Activated CD8-positive, alpha-beta T cell treated with anti-CD3 and anti-CD28 coated beads for 36 hours (primary cell): ENCODE results near the gene SPAG8. TPM values are rescaled to one million over a fixed set of nuclear protein-coding genes. Genes with fewer than 3 reads are reported as not detected.

ENCODE experiments used
- ATAC-seq: fragments of 200-7000 bp; cut with Tn5 transposase; one replicate; pipeline ENCODE4 v1.10.0; 2021; ENCODE audit warnings: mild to moderate bottlenecking, moderate library complexity
- CTCF ChIA-PET: fragments of 350-600 bp; sonication (Branson Sonifier 250); formaldehyde crosslinking; loops from one replicate; lab custom pipeline; 2021; ENCODE audit warnings: antibody characterized with exemption; lab: Charles Lee
- POLR2A ChIA-PET: fragments of 350-600 bp; sonication (Branson Sonifier 250); formaldehyde crosslinking; loops from one replicate; lab custom pipeline; 2021; ENCODE audit warnings: antibody characterized with exemption; lab: Charles Lee
- DNase-seq: peaks from one replicate; pipeline ENCODE4 v3.0.0-alpha.2; 2020
- H3K27ac Mint-ChIP-seq: one replicate; pipeline ENCODE4 v1.8.0; 2021; ENCODE audit warnings: mild to moderate bottlenecking, mixed read lengths
- H3K27me3 Mint-ChIP-seq: one replicate; pipeline ENCODE4 v1.8.0; 2021; ENCODE audit warnings: mixed read lengths
- H3K36me3 Mint-ChIP-seq: one replicate; pipeline ENCODE4 v1.8.0; 2021; ENCODE audit warnings: low read depth, mixed read lengths
- H3K4me1 Mint-ChIP-seq: one replicate; pipeline ENCODE4 v1.8.0; 2021; ENCODE audit warnings: low read depth, mixed read lengths
- H3K4me3 Mint-ChIP-seq: one replicate; pipeline ENCODE4 v1.8.0; 2021; ENCODE audit warnings: mild to moderate bottlenecking, moderate library complexity, mixed read lengths
- H3K9me3 Mint-ChIP-seq: one replicate; pipeline ENCODE4 v1.8.0; 2021; ENCODE audit warnings: mixed read lengths
- CTCF ChIP-seq: fragments of 200-600 bp; IDR thresholded peaks from one replicate; pipeline ENCODE4 v1.8.0; 2022; ENCODE audit warnings: antibody characterized with exemption, mild to moderate bottlenecking
- intact Hi-C: fragments of 100-400 bp; cut with micrococcal nuclease; formaldehyde crosslinking; loops from one replicate; pipeline ENCODE4 v1.10.0; 2022
- total RNA-seq, 2 experiments: library from RNA; stranded (reverse); gene quantifications; one replicate each; pipeline ENCODE4 v1.2.3, GENCODE V29; 2021

The SPAG8 gene
- total RNA-seq, 2 experiments from 2014 or later = 0.63 to 1.1 TPM

GRCh38 chr9:35829084-35829763, 17.2 kb upstream of the SPAG8 start, which contains the start of gene TMEM8B:
Gene TMEM8B (plus strand): TSS chr9:35829228. CDS start chr9:35829448, 220 bp downstream.
- H3K27me3 Mint-ChIP-seq = no peaks in the 10 kb centered on the region
- TF ChIP-seq CTCF = no peak
- CTCF ChIA-PET = interaction anchor here (1.2 to 4.8 kb wide), 5 partner anchors 16 to 74 kb away, joined by 3 to 54 read pairs (median 4); no protein-coding TSS in a partner anchor
- H3K4me3 Mint-ChIP-seq = peak within 1 kb of the TSS; percentile 86
- peaks cover 24% of the 10 kb centered on the region for H3K4me1 Mint-ChIP-seq
- H3K9me3 Mint-ChIP-seq = no peaks in the 10 kb centered on the region
- H3K36me3 Mint-ChIP-seq = no peaks in the 10 kb centered on the region
- H3K27ac Mint-ChIP-seq = peak within 1 kb of the TSS; percentile 89
- POLR2A ChIA-PET = interaction anchor here (1.0 to 1.2 kb wide), 2 partner anchors 11 to 18 kb away, joined by 3 to 6 read pairs; partner anchors contain the start of gene SPAG8
- intact Hi-C loops = no loop called here
- DNase-seq = peak; percentile 99
- peak; percentile 93 for ATAC-seq

GRCh38 chr9:35828716-35829083, 16.6 kb upstream of the SPAG8 start, which contains the start of gene FAM221B:
Gene FAM221B (minus strand): TSS chr9:35828732. CDS start chr9:35826161, 2,571 bp downstream.
- no peaks in the 10 kb centered on the region for H3K36me3 Mint-ChIP-seq
- intact Hi-C loops = no loop called here
- H3K4me3 Mint-ChIP-seq = peak within 1 kb of the TSS; percentile 86
- ATAC-seq = no peak
- no peaks in the 10 kb centered on the region for H3K9me3 Mint-ChIP-seq
- peaks cover 24% of the 10 kb centered on the region for H3K4me1 Mint-ChIP-seq
- H3K27ac Mint-ChIP-seq = peak within 1 kb of the TSS; percentile 89
- POLR2A ChIA-PET = interaction anchor here (1.0 to 1.2 kb wide), 2 partner anchors 11 to 17 kb away, joined by 3 to 6 read pairs; partner anchors contain the start of gene SPAG8
- peak; percentile 49 for DNase-seq
- no peaks in the 10 kb centered on the region for H3K27me3 Mint-ChIP-seq
- CTCF ChIA-PET = interaction anchor here (0.6 to 4.8 kb wide), 6 partner anchors 16 to 97 kb away, joined by 3 to 54 read pairs (median 4); no protein-coding TSS in a partner anchor
- no peak for TF ChIP-seq CTCF

DNA sequence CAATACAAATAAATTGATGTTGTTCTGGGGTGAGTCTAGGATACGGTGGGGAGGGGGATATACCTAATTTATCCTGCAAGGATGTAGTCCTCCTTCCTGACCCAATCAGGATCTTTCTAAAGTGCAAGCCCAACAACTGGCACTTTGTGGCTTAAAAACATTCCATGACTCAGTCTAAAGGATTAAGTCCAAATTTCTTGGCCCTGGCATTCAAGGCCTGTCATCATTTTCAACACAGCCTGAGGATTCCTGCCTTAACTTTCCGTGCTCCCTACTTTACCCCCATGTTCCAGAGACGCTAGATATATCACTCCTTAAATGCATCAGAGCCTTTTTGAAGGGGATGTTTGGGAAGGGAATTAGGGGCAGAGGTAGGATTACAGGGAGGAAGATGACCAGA, 15.4 kb upstream of the SPAG8 start:
- no peak for TF ChIP-seq CTCF
- intact Hi-C loops = loop anchor here (2.0 kb wide), 2 partner anchors 37 to 55 kb away; partner anchors contain the start of gene NPR2
- Mint-ChIP-seq H3K36me3 (no peaks in the 10 kb centered on the region), H3K4me3 (no peak overlapping the region), H3K4me1 (peaks cover 22% of the 10 kb centered on the region), H3K9me3 (no peaks in the 10 kb centered on the region), H3K27me3 (no peaks in the 10 kb centered on the region), H3K27ac (no peak overlapping the region)
- DNase-seq (no peak), ATAC-seq (no peak)
- ChIA-PET POLR2A (no interaction called here), CTCF (interaction anchor here (1.3 to 4.8 kb wide), 7 partner anchors 9 to 58 kb away, joined by 3 to 54 read pairs (median 9); partner anchors contain the start of gene SPAG8)

DNA sequence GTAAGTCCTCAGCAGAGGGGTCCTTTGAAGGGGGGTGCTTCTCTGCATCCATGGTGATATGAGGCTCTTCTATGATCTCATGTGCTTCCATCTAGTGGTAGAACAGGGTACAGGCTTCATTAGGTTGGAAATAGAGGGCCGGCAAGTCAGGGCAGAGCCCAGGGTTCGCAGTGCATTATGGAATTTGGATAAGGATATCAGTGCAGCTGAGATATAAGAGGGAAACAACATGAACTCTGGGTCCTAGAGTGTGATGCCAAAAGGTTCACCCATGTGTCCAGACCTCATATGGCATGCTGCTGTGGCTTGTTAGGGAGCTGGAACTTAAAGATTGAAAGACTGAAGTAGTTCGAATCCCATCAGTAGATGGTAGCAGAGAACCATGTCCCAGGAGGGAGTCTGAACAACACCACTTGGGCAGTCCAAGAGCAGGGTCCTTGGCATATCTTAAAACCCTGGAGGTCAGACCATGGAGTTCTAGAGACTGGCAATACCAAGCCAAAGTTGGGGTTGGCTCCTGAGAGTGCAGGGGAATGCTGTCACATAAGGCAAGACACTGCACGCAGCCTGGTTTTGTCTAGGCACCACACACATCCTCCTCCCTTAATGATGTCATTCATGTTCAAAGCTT, 14.1 kb upstream of the SPAG8 start:
- no peaks in the 10 kb centered on the region for H3K27me3 Mint-ChIP-seq
- ChIA-PET CTCF (interaction anchor here (0.6 to 4.8 kb wide), 50 partner anchors 8 to 377 kb away, joined by 3 to 54 read pairs (median 4); partner anchors contain the start of genes HINT2, MSMP and SPAG8), POLR2A (interaction anchor here (0.6 kb wide), 1 partner anchor 97 kb away, joined by 4 read pairs; no protein-coding TSS in a partner anchor)
- no peaks in the 10 kb centered on the region for H3K9me3 Mint-ChIP-seq
- H3K27ac Mint-ChIP-seq = no peak overlapping the region
- DNase-seq (peak; percentile 48), ATAC-seq (peak; percentile 60)
- H3K4me3 Mint-ChIP-seq = no peak overlapping the region
- TF ChIP-seq CTCF = peak; percentile 78
- intact Hi-C loops = loop anchor here (2.0 kb wide), 2 partner anchors 35 to 57 kb away; partner anchors contain the start of gene NPR2
- peaks cover 22% of the 10 kb centered on the region for H3K4me1 Mint-ChIP-seq
- no peaks in the 10 kb centered on the region for H3K36me3 Mint-ChIP-seq
